GM19438 (cell line): ENCODE measurements around the gene ACTG2.

Experiments used
- ATAC-seq: cut with Tn5 transposase; IDR thresholded peaks from one replicate; pipeline ENCODE4 v1.9.1; 2021; ENCODE audit warnings: low read depth; ENCODE audit not compliant: unreplicated experiment

Gene ACTG2

DNA sequence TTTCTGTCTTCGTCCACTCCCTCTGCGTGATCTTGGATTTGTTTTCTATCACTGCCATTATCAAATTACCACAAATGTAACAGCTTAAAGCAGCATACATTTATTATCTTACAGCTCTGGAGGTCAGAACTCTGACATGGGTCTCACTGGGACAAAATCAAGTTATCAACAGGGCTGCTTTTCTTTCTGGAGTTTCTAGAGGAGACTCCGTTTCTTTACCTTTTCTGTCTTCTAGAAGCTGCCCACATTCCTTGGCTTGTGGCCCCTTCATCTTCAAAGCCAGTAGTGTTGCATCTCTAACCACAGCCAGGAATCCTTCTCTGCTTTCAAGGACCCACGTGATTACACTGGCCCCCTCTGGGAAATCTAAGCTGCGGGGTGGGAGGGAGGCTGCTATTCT lies 70.0 kb downstream of the ACTG2 start:
- ATAC-seq, result no peak

GRCh38 chr2:73963385-73964120 lies 70.7 kb downstream of the ACTG2 start:
- ATAC-seq, result no peak

GRCh38 chr2:73964223-73964622 lies 71.4 kb downstream of the ACTG2 start:
- ATAC-seq, result no peak

DNA sequence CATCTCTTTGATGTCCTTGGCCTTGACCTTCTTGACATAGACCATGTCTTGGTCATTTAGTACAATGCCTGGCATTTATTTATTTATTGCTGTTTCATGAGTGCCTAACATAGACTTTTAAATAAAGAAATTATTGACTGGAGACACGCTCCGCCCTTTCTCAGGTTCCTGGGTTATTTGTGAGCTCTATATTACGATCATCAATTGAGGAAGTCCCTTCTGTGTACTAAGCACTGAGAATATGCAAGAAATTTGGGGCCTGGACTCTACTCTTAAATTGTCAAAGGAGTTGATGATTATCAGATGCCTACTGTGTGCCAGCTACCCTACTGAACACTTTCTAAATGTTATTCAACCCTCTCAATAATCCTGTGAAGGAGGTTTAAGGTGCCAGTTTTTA lies 72.2 kb downstream of the ACTG2 start:
- no peak for ATAC-seq

DNA sequence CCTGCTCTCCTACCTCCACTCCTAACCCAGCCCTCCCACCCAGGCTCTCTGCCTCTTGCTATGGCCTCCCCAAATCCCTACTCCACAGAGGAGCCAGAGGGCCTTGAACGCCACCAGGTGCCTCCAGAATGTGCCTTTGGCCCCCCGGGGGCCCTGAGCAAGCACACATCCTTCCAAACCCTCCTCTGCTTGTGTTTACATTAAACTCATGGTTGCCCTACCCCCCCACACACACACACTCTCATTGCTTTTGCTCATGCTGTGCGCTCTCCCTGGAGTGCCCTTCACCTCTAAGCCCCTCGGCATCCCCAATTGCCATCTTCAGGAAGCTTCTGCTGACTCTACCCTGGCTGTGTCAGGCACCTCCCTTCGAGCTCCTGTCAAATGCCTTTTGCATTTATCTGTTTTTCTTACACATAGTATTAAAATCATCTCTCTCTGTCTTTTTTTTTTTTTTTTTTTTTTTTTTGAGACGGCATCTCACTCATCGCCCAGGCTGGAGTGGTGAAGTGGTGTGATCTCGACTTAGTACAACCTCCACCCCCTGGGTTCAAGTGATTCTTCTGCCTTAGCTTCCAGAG lies 75.6 kb downstream of the ACTG2 start:
- no peak for ATAC-seq

DNA sequence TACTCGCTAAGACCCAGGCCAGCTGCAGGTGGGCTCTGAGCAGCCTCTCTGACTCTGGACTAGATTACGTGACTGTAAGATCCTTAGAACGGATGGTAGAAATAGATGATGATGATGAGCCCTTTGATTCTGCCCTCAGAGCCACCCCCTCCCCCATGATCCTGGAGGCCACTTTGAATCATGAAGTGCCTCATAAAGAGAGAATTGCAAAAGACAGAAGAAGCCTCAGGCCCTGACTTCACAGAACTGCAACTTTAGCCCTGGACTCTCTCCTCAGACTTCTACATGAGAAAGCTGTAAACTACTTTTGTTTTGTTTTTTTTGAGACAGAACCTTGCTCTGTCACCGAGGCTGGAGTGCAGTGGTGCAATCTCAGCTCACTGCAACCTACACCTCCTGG lies 76.5 kb downstream of the ACTG2 start:
- ATAC-seq, result no peak
